Measurements from ENCODE around the gene PPM1J.

The PPM1J gene

DNA sequence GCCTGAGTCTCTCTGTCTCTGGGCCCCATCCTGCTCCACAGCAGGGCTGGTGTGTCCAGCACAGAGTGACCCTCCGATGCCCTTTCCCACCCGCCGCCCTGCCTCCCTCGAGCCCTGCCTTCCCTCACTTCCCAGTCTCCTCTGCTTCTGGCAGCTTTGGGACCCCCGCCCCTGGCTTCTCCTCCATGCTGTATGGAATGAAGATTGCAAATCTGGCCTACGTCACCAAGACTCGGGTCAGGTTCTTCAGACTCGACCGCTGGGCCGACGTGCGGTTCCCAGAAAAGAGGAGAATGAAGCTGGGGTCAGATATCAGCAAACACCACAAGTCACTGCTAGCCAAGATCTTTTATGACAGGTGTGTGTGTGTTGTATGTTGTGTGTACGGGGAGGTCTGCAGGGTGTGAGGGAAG, 26.3 kb downstream of the PPM1J start:
- DNase-seq = no peak

DNA sequence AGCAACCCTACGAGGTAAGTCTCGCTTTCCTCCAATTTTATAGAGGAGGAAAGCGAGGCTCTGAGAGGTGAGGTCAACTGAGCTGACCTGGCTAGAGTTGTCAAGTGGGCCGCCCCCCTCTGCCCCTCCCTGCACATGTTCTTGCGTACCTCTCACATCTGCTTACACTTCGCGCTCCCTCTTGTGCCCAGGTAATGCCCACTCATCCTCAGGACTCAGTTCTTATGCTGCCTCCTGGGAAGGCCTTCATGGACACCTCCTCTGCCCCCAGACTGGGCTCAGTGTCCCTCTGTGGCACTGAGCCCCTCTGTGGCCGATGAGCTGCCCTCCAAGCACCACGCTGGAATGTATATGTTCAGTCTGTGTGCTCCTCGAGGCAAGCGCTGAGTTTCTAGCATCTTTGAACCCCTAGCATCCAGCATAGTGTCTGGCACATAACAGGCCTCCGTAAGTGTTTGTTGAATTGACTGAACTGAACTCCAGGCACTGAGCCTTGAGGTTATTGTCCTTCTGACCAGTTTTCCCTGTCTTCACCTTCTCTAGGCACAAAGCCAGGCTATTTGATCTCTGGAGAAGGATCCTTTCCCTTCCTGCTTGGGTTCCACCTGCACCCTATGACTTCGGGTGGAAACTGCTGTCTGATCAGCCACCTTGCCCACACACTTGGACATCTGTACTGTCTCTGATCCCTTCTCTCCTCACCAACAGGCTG, 27.2 kb downstream of the PPM1J start:
- DNase-seq = no peak

DNA sequence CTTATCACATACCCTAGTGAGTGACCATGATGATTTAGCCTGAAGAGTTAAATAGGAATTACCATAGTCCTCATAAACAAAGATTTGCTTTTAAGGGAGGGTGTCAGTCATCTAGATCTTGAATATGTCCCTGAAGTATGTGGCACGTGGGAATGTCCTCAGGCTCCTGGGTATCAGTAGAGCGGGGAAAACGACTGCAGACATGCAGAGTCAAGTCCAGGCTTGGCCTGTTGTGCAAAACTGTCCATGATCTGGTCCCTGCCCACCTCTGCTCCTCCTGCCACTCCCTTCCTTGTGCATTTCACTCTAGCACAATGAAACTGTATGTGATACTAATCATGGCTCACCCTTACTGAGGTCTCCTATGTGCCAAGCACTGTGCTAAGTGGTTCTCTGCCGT, 27.8 kb downstream of the PPM1J start:
- DNase-seq = no peak

DNA sequence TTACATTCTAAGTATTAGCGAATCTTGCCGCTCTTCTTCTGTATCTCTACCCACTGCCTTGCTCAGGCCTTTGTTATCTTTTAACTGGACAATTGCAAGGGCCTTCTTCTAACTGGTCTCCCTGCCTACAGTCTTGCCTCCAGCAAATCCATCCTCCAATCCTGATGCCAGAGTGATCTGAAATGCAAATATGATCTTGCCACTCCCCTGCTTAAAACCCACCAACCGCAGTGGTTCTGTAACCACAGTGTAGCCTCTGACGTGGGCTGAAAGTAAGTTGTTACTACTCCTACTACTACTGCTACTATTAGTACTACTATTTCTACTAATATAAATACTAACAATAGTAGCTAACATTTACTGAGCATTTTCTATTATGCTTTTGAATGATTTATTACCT, 28.3 kb downstream of the PPM1J start:
- DNase-seq = no peak

DNA sequence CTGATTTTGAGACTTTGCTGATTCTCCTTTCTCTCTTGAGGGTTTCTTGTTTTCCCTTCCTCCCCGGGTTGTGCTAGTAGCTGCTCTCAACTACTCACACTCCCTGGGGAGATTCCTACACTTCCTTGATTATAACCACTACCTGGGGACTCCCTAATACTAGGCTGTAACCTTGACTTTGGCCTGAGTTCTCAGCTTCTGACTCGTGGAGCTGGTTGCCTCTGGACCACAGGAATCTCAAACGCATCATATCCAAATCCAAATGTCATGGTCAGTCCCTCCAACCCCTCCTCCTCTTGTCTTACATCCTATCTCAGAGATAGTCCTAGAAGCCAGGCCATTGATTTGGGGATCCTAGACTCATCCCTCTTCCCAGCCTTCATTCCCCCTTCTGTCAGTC, 28.7 kb downstream of the PPM1J start:
- DNase-seq = no peak

DNA sequence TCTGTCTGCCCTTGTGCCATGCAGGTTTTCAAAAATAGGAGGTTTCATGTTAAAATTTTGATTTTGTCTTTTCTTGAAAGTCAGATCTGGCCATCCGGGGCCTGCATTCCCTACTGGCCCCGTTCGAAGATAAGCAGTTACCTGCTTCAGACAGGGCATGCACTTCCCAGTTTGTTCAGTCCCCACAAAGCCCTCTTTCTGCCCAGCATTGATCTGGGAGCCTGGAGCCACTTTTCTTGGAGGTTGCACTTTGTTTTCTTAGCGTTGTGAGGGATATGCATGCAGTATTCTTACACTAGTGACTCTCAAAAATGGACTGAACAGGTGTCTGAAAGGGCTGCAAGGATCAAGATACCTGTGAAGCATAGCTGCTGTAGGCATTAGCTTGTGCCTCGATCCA, 29.2 kb downstream of the PPM1J start:
- DNase-seq = no peak

DNA sequence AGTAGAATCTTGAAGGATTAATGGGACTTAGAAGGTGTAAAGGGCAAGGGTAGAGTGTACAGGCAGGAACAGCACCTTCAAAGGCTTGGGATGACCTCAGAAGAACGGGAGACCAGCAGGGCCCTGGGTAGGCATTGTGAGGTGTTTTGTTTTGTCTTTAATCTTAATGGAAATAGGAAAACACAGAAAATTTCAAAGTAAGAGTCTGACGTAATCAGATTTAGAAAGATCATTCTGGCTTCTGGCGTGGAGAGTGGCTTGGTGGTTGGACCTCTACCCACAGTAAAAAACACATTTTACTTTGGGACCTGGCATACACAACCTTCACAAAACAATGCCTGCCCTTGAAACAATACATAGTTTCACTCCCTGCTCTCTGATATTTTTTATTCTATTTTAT, 36.5 kb downstream of the PPM1J start:
- DNase-seq = no peak

DNA sequence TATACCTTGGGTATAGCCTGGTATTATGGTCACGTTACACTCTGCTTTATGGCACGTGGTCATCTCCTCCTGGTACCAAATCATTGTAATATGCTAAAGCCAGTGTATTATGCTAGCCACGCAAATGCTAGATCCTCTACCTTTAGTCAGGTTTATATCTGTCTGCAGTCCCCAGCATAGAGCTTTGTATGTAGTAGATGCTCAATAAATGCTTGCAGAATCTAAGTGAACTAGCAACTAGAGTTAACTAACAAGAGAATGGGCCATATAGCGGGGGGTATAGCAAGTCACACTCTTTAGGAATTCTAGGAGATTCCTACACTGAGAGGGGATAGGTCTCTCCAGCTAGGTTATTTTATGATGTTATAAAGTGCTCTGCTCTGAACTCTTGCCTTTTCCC, 37.6 kb downstream of the PPM1J start:
- no peak for DNase-seq

DNA sequence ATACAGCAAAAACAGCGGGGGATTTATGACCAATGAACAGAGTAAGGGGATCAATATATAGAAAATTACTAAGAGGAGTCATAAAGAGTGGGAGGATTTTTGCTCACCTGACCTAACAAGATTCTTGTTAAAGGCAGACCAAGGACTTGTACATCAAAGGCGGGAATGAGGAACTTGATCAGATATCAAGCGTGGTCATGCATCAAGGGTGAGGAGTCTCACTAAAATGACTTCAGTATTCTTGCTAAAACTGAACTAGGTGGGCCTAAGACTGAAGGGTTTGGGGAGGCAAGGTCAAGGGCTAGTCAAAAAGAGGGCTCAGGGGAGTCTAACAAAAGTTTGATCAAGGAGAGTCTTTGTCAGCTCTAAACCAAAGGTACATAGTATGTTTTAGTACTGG, 38.6 kb downstream of the PPM1J start:
- DNase-seq = no peak

DNA sequence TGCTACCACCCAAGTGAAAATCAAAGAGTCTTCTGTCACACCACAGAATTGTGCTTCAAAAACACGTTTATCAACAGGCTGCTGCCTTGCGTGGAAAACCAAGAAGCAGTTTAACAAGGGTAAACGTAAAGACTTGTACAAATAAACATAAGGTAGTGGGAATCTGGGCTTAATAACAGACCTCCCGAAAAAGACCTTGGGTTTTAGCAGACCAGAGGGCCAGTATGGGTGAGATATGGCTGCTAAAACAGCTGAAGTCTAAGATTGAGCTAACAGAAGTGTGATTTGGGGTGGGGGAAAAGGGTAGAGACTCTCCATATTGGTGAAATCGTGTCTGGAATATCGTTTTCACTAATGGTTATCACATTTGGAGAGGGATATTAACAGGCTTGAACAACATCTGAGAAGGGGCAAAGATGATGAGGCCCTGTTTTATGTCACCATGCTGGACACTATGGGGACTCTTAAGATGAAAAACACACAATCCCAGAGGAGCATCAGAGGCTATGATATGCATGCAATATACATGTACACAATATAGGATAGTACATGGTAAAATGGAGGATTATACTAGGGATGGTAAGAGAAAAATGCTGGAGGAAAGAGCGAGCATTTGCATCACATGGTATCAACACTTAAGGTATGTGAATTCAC, 39.3 kb downstream of the PPM1J start:
- no peak for DNase-seq

DNA sequence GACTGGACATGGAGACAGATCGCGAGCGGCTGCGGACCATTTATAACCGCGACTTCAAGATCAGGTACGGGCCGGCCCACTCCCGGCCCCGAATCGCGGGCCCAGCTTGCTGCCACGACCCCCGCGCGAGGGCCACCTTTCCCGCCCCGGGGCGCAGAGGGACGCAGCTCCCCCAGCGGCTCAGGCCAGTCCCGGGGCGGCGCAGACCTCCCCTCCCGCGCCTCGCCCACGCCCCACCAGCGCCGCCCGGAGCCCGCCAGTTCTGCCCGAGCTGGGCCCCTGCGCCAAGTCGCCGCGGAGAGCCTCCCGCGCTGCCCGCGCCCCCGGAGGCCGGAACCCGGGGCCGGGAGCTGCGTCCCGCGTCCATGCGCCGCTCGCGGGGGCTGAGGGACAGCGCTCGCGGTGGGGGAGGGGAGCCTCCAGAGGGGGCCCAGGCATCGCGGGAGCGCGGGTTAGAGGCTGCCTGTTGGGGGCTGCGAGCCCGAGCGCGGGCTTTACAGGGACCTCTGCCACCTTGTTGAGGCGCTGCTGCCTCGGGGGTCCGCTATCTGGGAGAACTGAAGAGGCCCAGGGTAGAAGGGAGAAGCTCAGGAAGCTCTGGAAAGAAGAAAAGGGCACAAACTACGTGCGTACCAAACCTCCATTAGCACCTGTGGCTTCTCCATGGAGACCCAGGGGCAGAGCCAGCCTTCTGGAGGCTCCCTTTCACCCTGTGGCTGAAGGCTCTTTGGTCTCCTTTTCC, 40.0 kb downstream of the PPM1J start:
- peak in 45 of 56 donors; percentile 24 to 81 (median 63) for DNase-seq

DNA sequence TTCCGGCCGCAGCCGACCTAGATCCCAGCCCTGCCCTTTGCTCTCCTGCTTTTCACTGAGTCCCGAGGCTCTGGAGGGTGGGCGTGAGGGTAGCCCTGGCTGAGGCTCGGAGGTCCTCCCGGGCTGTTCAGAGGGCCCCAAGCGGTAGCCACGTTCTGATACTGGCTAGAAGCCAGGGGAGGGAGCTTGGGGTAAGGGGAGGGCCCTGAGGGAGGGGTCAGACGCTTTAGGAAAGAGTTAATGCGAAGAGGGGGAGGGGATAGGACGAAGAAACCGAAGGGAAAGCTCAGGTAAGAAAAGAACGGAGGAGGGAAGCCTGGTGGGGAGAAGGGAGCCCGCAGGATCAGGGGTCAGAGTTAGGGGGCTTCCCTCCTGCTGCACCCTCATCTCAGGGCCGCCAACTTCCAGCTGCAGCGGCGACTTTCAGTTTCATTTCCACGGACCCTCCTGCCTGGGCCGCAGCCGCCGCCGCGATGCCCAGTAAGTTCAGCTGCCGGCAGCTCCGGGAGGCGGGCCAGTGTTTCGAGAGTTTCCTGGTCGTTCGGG, 40.6 kb downstream of the PPM1J start, which contains the start of gene MOV10:
Gene MOV10, plus strand, starts transcription at position 220 of the 546 bp plus-strand sequence. Its CDS starts 254 bp downstream, at position 474.
- DNase-seq = peak in 36 of 56 donors; percentile 27 to 80 (median 59)

DNA sequence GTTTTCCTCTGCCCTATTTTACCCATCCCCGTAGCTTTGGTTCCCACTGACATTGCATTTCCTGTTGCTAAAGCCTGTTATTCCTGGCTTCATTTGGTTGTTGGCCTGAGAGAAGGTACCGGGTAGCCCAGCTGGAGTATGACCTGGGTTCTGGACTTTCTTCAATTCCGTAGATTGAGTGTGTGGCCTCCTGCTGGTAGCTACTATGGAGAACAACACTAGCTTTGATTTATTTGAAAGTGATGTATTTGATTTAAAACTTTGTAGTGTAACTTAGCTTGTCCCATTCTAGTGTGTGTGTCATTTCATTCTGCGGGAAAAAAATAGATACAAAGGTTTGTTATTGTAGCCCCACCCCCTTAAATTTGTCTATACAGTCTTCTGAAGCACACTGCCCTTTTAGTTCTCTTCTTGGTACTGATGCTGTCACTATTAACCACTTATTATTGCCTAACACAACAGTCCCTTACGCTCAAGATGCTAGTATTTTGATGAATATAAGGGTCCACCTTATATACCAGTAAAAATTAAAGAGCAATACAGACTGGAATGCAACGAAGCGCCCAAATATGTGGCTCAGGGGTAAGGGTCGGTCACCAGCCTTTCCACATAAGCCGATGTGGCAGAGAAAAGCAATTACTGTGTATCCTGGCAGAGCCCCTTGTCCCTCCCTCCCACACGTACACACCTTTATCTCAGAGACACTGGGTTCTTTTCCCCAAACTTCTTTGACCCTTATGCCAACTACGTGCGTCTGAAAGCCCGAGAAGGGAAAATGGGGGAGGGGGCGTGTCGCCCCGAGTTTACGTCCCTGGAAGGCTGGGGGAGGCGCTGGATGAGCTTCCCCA, 41.3 kb downstream of the PPM1J start:
- peak in 8 of 56 donors; percentile 1 to 53 (median 10) for DNase-seq

DNA sequence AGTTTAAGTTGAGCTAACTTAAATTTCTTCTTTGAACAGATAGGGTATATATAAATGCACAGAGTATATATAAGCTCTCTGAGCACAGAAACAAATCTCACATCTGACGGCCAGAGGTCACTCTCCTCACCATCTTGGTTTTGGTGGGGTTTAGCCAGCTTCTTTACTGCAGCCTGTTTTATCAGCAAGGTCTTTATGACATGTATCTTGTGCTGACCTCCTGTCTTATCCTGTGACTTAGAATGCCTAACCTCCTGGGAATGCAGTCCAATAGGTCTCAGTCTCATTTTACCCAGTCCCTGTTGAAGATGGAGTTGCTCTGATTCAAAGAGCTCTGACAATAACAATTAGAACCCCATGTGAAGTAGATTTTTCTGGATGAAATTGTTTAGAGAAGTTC, 42.3 kb downstream of the PPM1J start:
- DNase-seq = no peak

DNA sequence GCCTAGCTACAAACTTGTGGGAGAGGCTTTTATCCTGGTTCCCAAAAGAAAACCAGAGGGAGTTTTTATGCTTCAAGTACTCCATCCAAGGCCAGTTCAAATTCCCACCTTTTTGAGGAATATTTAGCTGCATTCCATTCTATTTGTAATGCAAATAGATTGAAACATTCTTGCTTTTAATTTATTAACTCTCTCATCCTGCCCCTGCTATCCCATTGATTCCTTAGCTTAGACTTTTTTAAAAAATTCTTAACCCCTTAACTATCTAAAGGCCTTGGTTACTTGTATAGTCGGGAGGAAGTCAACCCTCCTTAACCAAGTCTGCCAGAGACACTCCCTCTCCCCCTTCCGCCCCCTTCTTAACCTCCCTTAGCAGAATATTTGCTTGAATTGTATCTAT, 43.1 kb downstream of the PPM1J start:
- DNase-seq = no peak

DNA sequence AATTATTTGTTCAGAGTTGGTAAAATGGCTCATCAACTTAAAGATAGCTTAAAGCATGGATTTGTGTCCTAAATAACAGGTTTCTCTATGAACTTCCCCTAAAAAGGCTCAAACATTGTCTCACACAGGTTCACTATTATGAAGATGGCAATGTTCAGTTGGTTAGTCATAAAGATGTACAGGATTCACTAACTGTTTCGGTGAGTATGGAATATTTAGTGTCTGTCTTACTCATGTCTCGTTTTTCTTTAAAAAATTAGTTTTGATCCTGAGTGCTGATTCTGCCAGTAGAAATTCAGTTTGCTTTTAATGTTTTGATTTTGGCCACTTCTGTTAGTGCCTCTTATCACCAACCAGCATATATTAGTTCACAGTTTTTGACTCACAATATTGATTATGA, 48.2 kb downstream of the PPM1J start:
- no peak for DNase-seq

DNA sequence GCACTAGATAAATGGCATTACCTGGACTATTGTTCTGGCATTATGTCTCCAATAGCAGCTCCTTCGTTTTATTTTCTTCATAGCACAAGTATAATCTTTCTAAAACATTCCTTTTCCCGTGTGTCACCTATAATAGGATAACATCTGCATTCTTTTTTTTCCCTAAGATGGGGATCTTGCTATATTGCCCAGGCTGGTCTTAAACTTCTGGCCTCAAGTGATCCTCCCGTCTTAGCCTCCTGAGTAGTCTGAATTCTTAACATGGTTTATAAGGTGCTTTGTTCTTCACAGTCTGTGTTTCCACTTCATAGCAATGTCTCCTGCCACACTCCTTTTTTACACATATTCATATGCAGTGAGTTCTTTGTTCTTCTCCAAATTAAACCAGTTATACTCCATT, 49.3 kb downstream of the PPM1J start:
- no peak for DNase-seq

Measured in nucleus accumbens (tissue), 56 donors.